ENCODE measurements around the gene GPR180.

Gene GPR180

GRCh38 chr13:94579063-94579462 lies 22.6 kb upstream of the GPR180 start:
- H3K4me3 ChIP-seq (ENCODE audit: low read depth, low read length), result no peak overlapping the region
- in situ Hi-C loops (cut with HindIII; ENCODE audit: low sequenced_read_pairs), result loop anchor here (5.0 kb wide), 1 partner anchor 42 kb away; no protein-coding TSS in a partner anchor
- no peak for TF ChIP-seq CTCF (IDR thresholded peaks at IDR 0.05; ENCODE audit: low read depth, low read length, missing control alignments)
- no peak for DNase-seq (ENCODE audit: low read depth)

- DNase-seq (ENCODE audit: low read depth), result no peak
- no peak overlapping the region for H3K4me3 ChIP-seq (ENCODE audit: low read depth, low read length)
- no peak for TF ChIP-seq CTCF (IDR thresholded peaks at IDR 0.05; ENCODE audit: low read depth, low read length, missing control alignments)
- in situ Hi-C loops (cut with HindIII; ENCODE audit: low sequenced_read_pairs), result no loop called here
Measured at GRCh38 chr13:94583926-94584325, 17.7 kb upstream of the GPR180 start.

GRCh38 chr13:94585543-94586101 lies 16.0 kb upstream of the GPR180 start:
- H3K4me3 ChIP-seq (ENCODE audit: low read depth, low read length), result no peak overlapping the region
- in situ Hi-C loops (cut with HindIII; ENCODE audit: low sequenced_read_pairs), result no loop called here
- DNase-seq (ENCODE audit: low read depth), result no peak
- TF ChIP-seq CTCF (IDR thresholded peaks at IDR 0.05; ENCODE audit: low read depth, low read length, missing control alignments), result no peak

GRCh38 chr13:94586371-94586770 lies 15.3 kb upstream of the GPR180 start:
- DNase-seq (ENCODE audit: low read depth), result no peak
- in situ Hi-C loops (cut with HindIII; ENCODE audit: low sequenced_read_pairs), result no loop called here
- H3K4me3 ChIP-seq (ENCODE audit: low read depth, low read length), result no peak overlapping the region
- TF ChIP-seq CTCF (IDR thresholded peaks at IDR 0.05; ENCODE audit: low read depth, low read length, missing control alignments), result no peak

GRCh38 chr13:94588541-94588940 lies 13.1 kb upstream of the GPR180 start:
- DNase-seq (ENCODE audit: low read depth), result no peak
- no peak overlapping the region for H3K4me3 ChIP-seq (ENCODE audit: low read depth, low read length)
- in situ Hi-C loops (cut with HindIII; ENCODE audit: low sequenced_read_pairs), result no loop called here
- TF ChIP-seq CTCF (IDR thresholded peaks at IDR 0.05; ENCODE audit: low read depth, low read length, missing control alignments), result no peak

GRCh38 chr13:94590744-94591143 lies 10.9 kb upstream of the GPR180 start:
- TF ChIP-seq CTCF (IDR thresholded peaks at IDR 0.05; ENCODE audit: low read depth, low read length, missing control alignments), result no peak
- in situ Hi-C loops (cut with HindIII; ENCODE audit: low sequenced_read_pairs), result no loop called here
- H3K4me3 ChIP-seq (ENCODE audit: low read depth, low read length), result no peak overlapping the region
- DNase-seq (ENCODE audit: low read depth), result no peak

All from astrocyte of the cerebellum (primary cell).